PFSK-1 (cell line): ENCODE measurements around the gene DMC1.

ENCODE experiments used
- FOXP2 ChIP-seq: optimal IDR thresholded peaks from 2 replicates; pipeline ENCODE3; 2011; ENCODE audit warnings: borderline replicate concordance, control low read depth, inconsistent platforms; ENCODE audit not compliant: insufficient read depth; ENCODE audit errors: extremely low read length, extremely low read depth
- TAF1 ChIP-seq: IDR thresholded peaks from 2 replicates; pipeline ENCODE4 v1.6.1; 2012; ENCODE audit warnings: low read length, control low read depth, borderline replicate concordance; ENCODE audit not compliant: insufficient read depth

GRCh38 chr22:38612217-38613006 is 42.4 kb upstream of the DMC1 start:
- no peak for TF ChIP-seq TAF1
- TF ChIP-seq FOXP2 = no peak
